ENCODE results near the gene RAX2. TPM values are rescaled to one million over a fixed set of nuclear protein-coding genes. Genes with fewer than 3 reads are reported as not detected.

The RAX2 gene
- total and polyA plus RNA-seq, 2 of the 8 experiments (the other 6 are each of a cell fraction or from before 2014, with no cell fraction given): 0.08 TPM; not detected in 1

DNA sequence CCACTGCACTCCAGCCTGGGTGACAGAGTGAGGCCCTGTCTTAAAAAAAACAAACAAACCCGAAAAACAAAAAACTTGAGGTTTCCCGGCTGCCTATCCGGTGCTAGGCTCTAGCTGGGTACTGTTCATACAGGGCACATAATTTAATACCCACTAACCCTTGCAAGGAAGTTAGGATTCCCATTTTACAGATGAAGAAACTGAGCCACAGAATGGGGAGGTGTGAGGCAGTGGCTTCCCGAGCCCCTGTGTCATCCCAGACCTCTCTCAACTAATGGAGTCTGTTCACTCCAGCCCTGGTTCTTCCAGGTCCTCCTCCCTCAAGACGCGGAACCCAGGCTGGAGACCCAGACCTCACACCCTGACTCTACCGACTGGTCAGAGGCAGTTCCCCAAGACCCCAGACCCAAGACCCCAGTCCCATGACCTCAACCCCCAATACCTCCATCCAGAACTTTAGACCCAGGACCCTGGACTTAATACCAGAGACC lies 11.1 kb downstream of the RAX2 start:
- Histone ChIP-seq H2BK20ac (ENCODE audit: low read length) (no peak overlapping the region), H3K4me2 (ENCODE audit: insufficient read depth in 1 of 2, low read depth in 2 of 2, low read length in 2 of 2) (peak overlapping the region; percentile 72 to 87), H3K79me2 (ENCODE audit: control insufficient read depth in 1 of 2, insufficient read depth in 2 of 2, low read length in 2 of 2) (peaks cover 0 to 7% of the 10 kb centered on the region in 2 experiments; a peak in 1 of 4 replicates), H3K36me3 (ENCODE audit: control insufficient read depth in 2 of 4, insufficient read depth in 4 of 4, low read length in 3 of 4) (peaks cover 0 to 3% (median 0%) of the 10 kb centered on the region in 4 experiments; a peak in 5 of 8 replicates), H3K23ac (ENCODE audit: insufficient read length) (no peak overlapping the region), H4K20me1 (replicated peaks in 1 of 2; ENCODE audit: control insufficient read depth in 1 of 2, insufficient read depth in 2 of 2, low read length in 2 of 2) (peaks cover 0 to 3% of the 10 kb centered on the region in 2 experiments), H3K56ac (replicated peaks; ENCODE audit: insufficient read length, low read depth, low read length) (peak overlapping the region; percentile 10), H3K14ac (ENCODE audit: insufficient read length) (no peak overlapping the region), H2BK15ac (ENCODE audit: low read length) (no peak overlapping the region; the same call in 1 of the 2 replicates), H3K4me1 (replicated peaks in 1 of 4; ENCODE audit: control insufficient read depth in 3 of 4, insufficient read depth in 4 of 4, low read length in 3 of 4) (no peaks in the 10 kb centered on the region), H4K91ac (replicated peaks; ENCODE audit: insufficient read length, low read length) (no peak overlapping the region), H3K18ac (ENCODE audit: extremely low read depth, low read length) (peak overlapping the region; percentile 98; the same call in 1 of the 2 replicates), H3K79me1 (ENCODE audit: low read depth, low read length) (no peaks in the 10 kb centered on the region; the same call in 1 of the 2 replicates), H2BK12ac (ENCODE audit: low read depth, low read length) (0 out of 2 replicates have a peak overlapping the region, but pooled peaks have one; percentile 9), H2BK120ac (replicated peaks; ENCODE audit: low read depth, low read length) (no peak overlapping the region), H3K23me2 (ENCODE audit: low read depth, low read length) (peaks cover 5% of the 10 kb centered on the region), H4K5ac (ENCODE audit: insufficient read length, low read depth, low read length) (no peak overlapping the region), H2AK5ac (ENCODE audit: low read depth, low read length) (no peak overlapping the region), H3K4ac (replicated peaks; ENCODE audit: insufficient read length, low read depth, low read length) (peak overlapping the region; percentile 92), H2BK5ac (ENCODE audit: low read depth, low read length) (no peak overlapping the region), H4K8ac (ENCODE audit: extremely low read depth, insufficient read depth, low read length) (peak overlapping the region; percentile 54; the same call in 1 of the 2 replicates), H3K4me3 (ENCODE audit: extremely low read depth in 1 of 4, insufficient read depth in 2 of 4, low read depth in 3 of 4, low read length in 4 of 4) (peak overlapping the region; percentile 87 to 95 (median 88)), H2AFZ (ENCODE audit: low read length) (peak overlapping the region; percentile 45; the same call in 1 of the 2 replicates), H3K9ac (replicated peaks in 1 of 4; ENCODE audit: extremely low read depth in 1 of 4, low read depth in 3 of 4, low read length in 3 of 4) (peak overlapping the region in 3 of 4 experiments; percentile 75 to 85 (median 79); a peak in 6 of 7 replicates), H3K9me3 (ENCODE audit: insufficient read depth in 2 of 2, low read depth in 1 of 2, low read length in 1 of 2) (no peaks in the 10 kb centered on the region), H3K27ac (ENCODE audit: low read depth, low read length) (peak overlapping the region; percentile 64; the same call in 1 of the 2 replicates), H3K27me3 (replicated peaks in 1 of 4; ENCODE audit: control insufficient read depth in 3 of 4, extremely low read depth in 1 of 4, insufficient read depth in 3 of 4, low read length in 3 of 4) (no peaks in the 10 kb centered on the region)
- FAIRE-seq: no peak
- no peak for DNase-seq (ENCODE audit: low read depth in 1 of 2, low spot score in 2 of 2)
- POLR2A ChIA-PET (ENCODE audit: partially characterized antibody): interaction anchor here (0.6 to 2.2 kb wide), 8 partner anchors 10 to 318 kb away, joined by 3 to 19 read pairs (median 4); partner anchors contain the start of genes EEF2 and MATK
- CTCF ChIA-PET (ENCODE audit: partially characterized antibody): interaction anchor here (0.6 to 2.7 kb wide), 5 partner anchors 17 to 477 kb away, joined by 3 to 8 read pairs (median 4); no protein-coding TSS in a partner anchor
- 50% methylated on average over 7 of the region's 7 CpGs; no CpG with 5 or more reads in 1 of the 2 experiments for whole genome bisulfite sequencing, 2 experiments (ENCODE audit: extremely low coverage in 1 of 2, insufficient coverage in 1 of 2, insufficient read length in 1 of 2, insufficient replicate concordance in 2 of 2, low coverage in 1 of 2, low lambda C conversion rate in 2 of 2, missing lambda C conversion rate in 1 of 2)
- TF ChIP-seq HDAC2 (IDR thresholded peaks at IDR 0.05; ENCODE audit: borderline replicate concordance in 1 of 2, low read depth in 2 of 2, low read length in 2 of 2) (no peak), POU5F1 (IDR thresholded peaks at IDR 0.05; ENCODE audit: low read depth, low read length) (no peak), JUND (IDR thresholded peaks at IDR 0.05; ENCODE audit: low read length) (no peak), KDM1A (IDR thresholded peaks at IDR 0.05; ENCODE audit: borderline replicate concordance, low read length) (peak; percentile 76; the same call in 1 of the 2 replicates), CREB1 (IDR thresholded peaks at IDR 0.05) (no peak), CEBPB (IDR thresholded peaks at IDR 0.05; ENCODE audit: low read depth, low read length) (no peak), RNF2 (IDR thresholded peaks at IDR 0.05; ENCODE audit: borderline replicate concordance, low read depth, low read length, missing control alignments, poor library complexity, severe bottlenecking) (no peak)
